SK-N-MC (cell line): ENCODE data around the gene CCDC51.

ENCODE experiments used
- DNase-seq: peaks from one replicate; pipeline ENCODE4 v3.0.0-alpha.2; 2011; ENCODE audit warnings: low read depth, low spot score
- H3K27ac ChIP-seq: fragments of 200-600 bp; sonication (generic); 2 replicates; pipeline ENCODE4 v1.5.1; 2016; ENCODE audit warnings: mixed run types
- H3K36me3 ChIP-seq: fragments of 200-600 bp; sonication (generic); 2 replicates; pipeline ENCODE4 v1.6.1; 2017; ENCODE audit warnings: antibody characterized with exemption, low read length, mixed read lengths; ENCODE audit not compliant: insufficient read depth
- H3K4me3 ChIP-seq: fragments of 200-600 bp; sonication (generic); 2 replicates; pipeline ENCODE4 v1.5.1; 2016
- H3K9ac ChIP-seq: fragments of 200-600 bp; sonication (generic); 2 replicates; pipeline ENCODE4 v1.8.0; 2017; ENCODE audit warnings: mixed run types, mixed read lengths; ENCODE audit not compliant: insufficient read length
- H3K9me3 ChIP-seq: fragments of 200-600 bp; sonication (generic); 2 replicates; pipeline ENCODE4 v1.6.1; 2017; ENCODE audit warnings: low read depth, mild to moderate bottlenecking, antibody characterized with exemption, low read length, moderate library complexity, mixed read lengths
- EZH2 ChIP-seq: fragments of 200-600 bp; sonication (generic); IDR thresholded peaks from one replicate; pipeline ENCODE4 v1.6.1; 2017; ENCODE audit warnings: antibody characterized with exemption
- FOXP2 ChIP-seq: optimal IDR thresholded peaks from 2 replicates; pipeline ENCODE3; 2011; ENCODE audit warnings: mild to moderate bottlenecking, moderate library complexity; ENCODE audit not compliant: insufficient read depth; ENCODE audit errors: extremely low read length, control extremely low read depth
- POLR2AphosphoS5 ChIP-seq: IDR thresholded peaks from 2 replicates; pipeline ENCODE4 v1.6.1; 2012; ENCODE audit warnings: mild to moderate bottlenecking, low read depth, low read length, borderline replicate concordance

CCDC51 gene

GRCh38 chr3:48414376-48415250 lies 25.3 kb downstream of the CCDC51 start:
- H3K9ac ChIP-seq, result no peak overlapping the region
- no peaks in the 10 kb centered on the region for H3K36me3 ChIP-seq
- H3K4me3 ChIP-seq, result no peak overlapping the region
- DNase-seq, result no peak
- no peaks in the 10 kb centered on the region for H3K9me3 ChIP-seq
- no peak overlapping the region for H3K27ac ChIP-seq
- TF ChIP-seq EZH2, result no peak
- no peak for TF ChIP-seq POLR2AphosphoS5
- TF ChIP-seq FOXP2, result no peak

DNA sequence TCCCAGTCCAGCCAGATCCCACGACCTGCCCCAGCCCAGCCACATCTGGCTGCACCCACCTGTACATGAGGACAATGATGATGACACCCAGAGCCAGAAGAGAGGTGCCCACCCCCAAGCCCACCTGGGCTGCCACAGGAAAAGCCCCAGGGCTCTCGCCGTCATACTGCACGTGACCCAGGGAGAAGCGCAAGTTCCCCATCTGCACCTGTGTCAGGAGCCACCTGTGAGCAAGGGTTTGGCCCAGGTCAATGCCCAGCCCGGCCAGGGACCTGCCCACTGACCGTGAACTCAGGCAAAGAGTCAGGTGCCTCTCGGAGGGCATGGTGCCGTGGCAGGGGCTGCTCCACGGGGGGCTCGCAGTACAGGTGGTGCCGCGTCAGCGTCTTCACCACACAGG lies 26.3 kb downstream of the CCDC51 start:
- Histone ChIP-seq H3K27ac (no peak overlapping the region), H3K9ac (no peak overlapping the region), H3K36me3 (no peaks in the 10 kb centered on the region), H3K9me3 (no peaks in the 10 kb centered on the region), H3K4me3 (no peak overlapping the region)
- TF ChIP-seq FOXP2 (no peak), EZH2 (no peak), POLR2AphosphoS5 (no peak)
- no peak for DNase-seq

DNA sequence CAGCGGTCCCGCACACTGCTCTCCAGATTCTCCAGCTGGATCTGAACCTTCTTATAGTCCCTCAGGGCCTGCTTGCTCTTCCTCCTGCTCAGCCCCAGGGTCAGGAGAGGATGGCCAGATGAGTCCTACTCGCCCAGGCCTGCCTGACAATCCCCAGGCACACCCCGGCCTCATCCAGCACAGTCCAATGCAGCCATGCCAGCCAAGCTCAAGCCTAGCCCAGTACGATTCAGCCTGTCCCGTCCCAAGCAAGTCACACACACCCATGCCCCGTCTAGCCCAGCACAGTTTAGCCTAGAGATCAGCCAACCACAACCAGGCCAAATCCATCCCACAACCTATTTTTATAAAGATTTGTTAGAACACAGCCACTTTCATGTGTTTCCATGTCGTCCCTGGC lies 26.8 kb downstream of the CCDC51 start:
- no peaks in the 10 kb centered on the region for H3K9me3 ChIP-seq
- H3K27ac ChIP-seq, result no peak overlapping the region
- no peak for DNase-seq
- TF ChIP-seq FOXP2 (no peak), EZH2 (no peak), POLR2AphosphoS5 (no peak)
- H3K9ac ChIP-seq, result no peak overlapping the region
- H3K36me3 ChIP-seq, result no peaks in the 10 kb centered on the region
- H3K4me3 ChIP-seq, result no peak overlapping the region

- Histone ChIP-seq H3K9ac (no peak overlapping the region), H3K27ac (no peak overlapping the region), H3K9me3 (no peaks in the 10 kb centered on the region), H3K36me3 (no peaks in the 10 kb centered on the region), H3K4me3 (no peak overlapping the region)
- no peak for TF ChIP-seq EZH2
- TF ChIP-seq POLR2AphosphoS5, result no peak
- TF ChIP-seq FOXP2, result no peak
- no peak for DNase-seq
Observed at GRCh38 chr3:48412375-48413001, 27.4 kb downstream of the CCDC51 start.

DNA sequence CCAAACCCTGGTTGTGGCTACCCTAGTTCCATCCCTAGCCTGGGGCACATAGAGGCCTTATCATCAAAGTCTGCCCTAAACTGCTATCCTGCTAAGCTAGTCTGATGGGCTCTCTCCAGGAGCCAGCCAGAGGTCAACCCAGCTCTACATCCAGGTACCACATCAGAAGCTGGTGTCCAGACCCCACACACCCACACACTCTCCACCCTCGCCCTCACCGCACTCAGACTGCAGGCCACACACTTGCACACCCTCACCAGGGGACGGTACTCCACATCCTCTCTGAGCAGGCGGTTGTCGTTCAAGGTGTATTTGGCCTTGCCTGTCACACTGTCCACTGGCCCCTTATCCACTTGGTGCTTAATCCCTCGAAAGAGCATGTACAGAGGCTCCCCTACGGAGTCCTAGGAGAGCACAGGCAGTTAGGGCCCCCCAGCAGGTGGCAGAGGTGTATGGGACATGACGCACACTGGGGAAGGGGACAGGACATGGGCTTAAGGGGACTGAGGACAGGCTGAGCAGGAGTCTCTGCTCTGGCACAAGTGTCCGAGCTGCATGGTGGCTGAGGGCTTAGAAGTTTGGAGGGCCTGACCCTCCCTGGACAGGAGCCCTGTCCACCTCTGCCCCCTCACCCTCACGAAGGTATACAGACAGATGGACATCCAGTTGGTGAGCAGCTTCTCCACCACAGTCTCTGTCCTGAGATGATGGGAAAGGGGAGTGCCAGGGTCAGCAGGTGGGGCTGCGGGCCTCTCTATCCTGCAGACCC lies 28.1 kb downstream of the CCDC51 start:
- TF ChIP-seq FOXP2, result no peak
- TF ChIP-seq EZH2, result no peak
- TF ChIP-seq POLR2AphosphoS5, result no peak
- DNase-seq, result no peak
- no peak overlapping the region for H3K9ac ChIP-seq
- no peaks in the 10 kb centered on the region for H3K36me3 ChIP-seq
- no peak overlapping the region for H3K4me3 ChIP-seq
- H3K9me3 ChIP-seq, result no peaks in the 10 kb centered on the region
- H3K27ac ChIP-seq, result no peak overlapping the region

DNA sequence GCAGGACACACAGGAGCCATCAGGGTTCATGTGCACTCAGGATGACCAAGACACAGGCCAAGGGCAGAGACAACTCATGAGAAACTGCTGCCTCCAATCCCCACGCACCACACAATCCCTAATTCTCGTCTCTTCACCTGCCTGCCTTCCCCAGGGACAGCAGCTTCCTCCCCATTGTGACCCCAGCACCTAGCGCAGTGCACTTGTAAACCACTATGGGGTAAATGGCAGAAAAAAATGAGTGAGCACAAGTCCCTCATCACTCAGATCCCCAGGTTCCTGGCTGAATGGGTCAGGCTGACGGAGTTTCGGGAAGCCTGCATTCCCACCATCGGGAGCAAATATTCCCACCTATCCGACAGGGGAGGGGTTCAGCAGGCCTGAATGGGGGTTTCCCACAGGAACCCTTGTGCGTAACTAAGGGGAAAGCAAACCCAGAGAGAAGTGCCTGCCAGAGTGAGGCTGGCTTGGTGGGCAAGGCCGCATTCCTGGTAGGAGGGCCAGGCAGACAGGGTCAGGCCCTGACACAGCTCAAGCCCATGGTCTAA lies 28.8 kb downstream of the CCDC51 start:
- no peaks in the 10 kb centered on the region for H3K9me3 ChIP-seq
- H3K27ac ChIP-seq, result no peak overlapping the region
- H3K4me3 ChIP-seq, result no peak overlapping the region
- H3K36me3 ChIP-seq, result no peaks in the 10 kb centered on the region
- TF ChIP-seq EZH2 (no peak), FOXP2 (no peak), POLR2AphosphoS5 (no peak)
- no peak for DNase-seq
- H3K9ac ChIP-seq, result no peak overlapping the region

DNA sequence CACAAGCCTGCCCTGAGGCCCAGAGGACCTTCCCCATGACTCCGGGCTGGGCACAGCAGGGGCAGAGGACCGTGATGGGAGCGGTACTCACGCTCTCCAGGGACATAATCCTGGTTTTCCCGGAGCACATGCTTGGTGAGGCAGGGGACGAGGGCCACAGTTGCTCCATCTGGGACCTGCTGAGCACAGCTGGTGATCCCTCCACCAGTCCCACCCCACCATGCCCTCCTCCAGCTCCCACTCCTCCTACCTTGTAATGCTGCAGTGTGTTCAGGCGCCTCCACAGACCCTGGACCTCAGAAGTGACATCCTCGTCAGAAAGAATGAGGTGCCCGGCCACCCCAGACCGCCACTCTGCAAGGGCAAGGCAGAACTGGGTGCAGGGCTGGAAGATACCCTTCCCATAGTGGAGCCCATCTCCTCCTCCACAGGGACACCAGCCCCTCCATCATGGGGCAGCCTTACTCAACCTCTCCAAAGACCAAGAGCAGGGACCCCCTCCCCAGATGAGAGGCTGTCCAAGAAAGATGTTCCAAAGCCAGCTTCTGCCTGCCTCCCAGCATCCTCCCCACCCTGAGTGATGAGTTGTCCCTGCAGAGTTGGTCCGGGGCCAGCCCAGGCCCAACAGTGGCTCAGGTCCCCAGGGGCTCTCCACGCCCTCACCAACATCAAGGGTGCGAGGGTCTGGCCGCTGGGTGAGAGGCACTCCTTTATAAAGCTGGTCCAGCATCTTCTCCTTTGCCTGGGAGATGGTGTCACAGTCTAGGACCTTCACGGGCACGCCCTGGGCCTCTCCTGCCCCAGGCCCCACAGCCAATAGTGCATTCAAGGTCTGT lies 29.5 kb downstream of the CCDC51 start:
- H3K9me3 ChIP-seq, result no peaks in the 10 kb centered on the region
- no peak overlapping the region for H3K4me3 ChIP-seq
- TF ChIP-seq EZH2, result no peak
- no peak for TF ChIP-seq POLR2AphosphoS5
- no peak for TF ChIP-seq FOXP2
- no peak for DNase-seq
- no peak overlapping the region for H3K27ac ChIP-seq
- no peaks in the 10 kb centered on the region for H3K36me3 ChIP-seq
- no peak overlapping the region for H3K9ac ChIP-seq
